ENCODE results near the gene FAU.
A peak's percentile ranks its signal among the peaks of the same experiment; 100 is the strongest.

Gene FAU

GRCh38 chr11:65134952-65135632 is 13.2 kb upstream of the FAU start:
- DNase-seq: peak; percentile 73

DNA sequence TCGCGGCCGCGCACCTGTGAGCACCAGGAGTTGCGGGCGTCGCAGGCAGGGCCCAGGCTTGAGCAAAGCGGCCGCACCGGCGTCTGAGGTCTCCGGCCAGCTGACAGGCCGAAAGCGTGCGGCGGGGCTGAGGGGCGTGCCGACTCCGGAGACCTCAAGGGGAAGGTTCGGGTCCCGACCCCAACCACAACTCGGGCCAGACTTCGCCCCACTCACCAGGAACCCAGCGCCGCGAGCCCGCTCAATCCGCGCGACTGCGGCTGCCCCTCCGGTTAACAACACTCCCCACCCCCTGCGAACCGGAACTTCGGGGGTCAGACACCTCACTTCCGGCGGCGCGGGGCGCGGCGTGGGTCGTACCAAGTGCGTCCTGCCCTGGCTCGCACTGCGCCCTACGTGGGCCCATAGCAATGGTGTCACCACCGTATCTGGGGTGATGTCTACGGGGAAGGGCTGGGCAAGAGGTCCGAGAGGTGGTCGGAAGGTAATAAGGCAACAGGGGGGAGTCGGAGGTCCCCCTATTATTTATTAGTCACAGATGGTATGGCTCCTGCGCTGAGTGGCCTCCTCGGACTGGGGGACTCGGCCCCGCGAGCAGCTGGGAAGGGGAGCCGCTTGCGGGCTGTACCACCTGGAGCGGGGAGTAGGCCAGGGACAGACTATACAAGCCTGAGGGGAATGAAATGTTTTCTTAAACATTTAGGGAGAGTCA is 12.5 kb upstream of the FAU start, which contains the start of gene SYVN1:
SYVN1 (minus strand) TSS at position 280 of the 712 bp plus-strand sequence. CDS start 918 bp downstream, outside the sequence.
- peak; percentile 92 for DNase-seq

GRCh38 chr11:65133724-65134123 is 11.8 kb upstream of the FAU start:
- no peak for DNase-seq

- DNase-seq: no peak
Measured at GRCh38 chr11:65132988-65133700, 11.2 kb upstream of the FAU start.

DNA sequence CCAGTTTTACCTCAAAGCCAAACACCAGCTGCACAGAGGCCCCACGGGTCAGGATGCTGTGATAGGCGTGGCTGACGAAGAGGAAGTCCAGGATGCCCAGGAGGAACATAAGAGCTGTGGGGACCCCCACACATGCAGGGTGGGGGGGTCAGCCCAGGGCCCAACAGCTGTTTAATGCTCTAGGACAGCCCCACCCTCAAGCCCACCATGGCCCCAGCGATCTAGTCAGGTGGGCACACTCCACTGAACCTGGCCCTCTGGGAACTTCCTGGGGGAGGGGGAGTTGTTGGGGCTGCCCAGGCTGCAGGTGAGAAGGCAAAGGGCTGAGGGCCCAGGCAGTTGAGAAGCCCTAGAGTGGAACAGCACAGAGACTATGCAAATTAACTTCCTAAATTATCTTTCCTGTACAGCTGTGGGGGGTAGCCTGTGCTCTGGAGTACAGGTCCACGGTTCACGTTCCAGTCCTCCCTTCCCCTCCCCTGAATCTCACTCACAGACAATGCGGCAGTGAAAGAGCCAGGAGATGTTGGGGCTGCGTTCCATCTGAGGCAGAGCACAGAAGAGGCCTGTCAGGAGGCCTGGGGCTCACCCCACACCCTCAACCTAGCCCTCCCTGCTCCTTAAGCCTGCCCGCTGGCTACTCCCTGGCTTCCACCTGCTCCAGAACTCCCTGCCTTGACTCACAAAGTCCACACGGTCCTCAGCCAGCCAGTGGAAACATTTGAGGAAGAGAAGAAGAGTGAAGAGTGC is 10.5 kb upstream of the FAU start:
- no peak for DNase-seq

GRCh38 chr11:65131895-65132237 is 9.9 kb upstream of the FAU start:
- DNase-seq: no peak

- DNase-seq: no peak
Measured at GRCh38 chr11:65131417-65131776, 9.5 kb upstream of the FAU start.

GRCh38 chr11:65130631-65131416 is 8.9 kb upstream of the FAU start:
- no peak for DNase-seq

DNA sequence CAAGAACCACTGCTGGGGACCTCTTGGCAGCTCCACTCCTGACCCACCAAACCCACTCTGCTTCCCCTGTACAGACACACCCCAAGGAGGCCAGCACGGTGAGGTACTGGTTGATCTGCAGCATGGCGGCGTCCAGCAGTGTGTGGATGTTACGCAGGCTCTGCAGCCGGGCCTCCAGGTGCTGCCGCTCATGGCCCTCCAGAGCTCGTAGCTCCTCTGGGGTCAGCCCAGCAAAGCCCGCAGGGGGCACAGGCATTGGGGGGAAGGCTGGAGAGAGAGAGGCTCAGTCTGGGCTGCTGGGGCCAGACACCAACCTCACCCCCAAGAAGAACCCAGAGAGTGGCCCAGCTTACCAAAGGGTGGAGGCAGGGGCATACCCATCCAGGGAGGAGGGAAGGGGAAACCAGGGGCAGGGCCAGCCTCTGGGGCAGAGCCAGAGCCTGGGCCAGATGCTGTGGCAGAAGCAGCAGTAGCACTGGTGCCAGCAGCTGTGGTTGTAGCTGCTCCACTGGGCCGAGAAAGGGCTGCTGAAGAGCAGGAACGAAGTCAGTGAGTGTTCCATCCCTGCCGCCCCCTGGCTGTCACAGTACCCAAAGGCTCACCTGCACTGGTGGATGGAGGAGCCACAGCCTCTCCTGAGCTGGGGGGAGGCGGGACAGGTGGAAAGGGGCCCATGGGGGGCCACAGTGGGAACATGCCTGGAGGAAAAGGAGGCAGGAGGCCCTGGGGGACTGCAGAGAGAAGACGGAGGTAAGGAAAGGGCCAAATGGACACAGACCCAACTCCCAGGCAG is 7.9 kb upstream of the FAU start:
- no peak for DNase-seq

GRCh38 chr11:65128182-65129145 is 6.5 kb upstream of the FAU start:
- DNase-seq: no peak

GRCh38 chr11:65127473-65128181 is 5.7 kb upstream of the FAU start:
- DNase-seq: no peak

DNA sequence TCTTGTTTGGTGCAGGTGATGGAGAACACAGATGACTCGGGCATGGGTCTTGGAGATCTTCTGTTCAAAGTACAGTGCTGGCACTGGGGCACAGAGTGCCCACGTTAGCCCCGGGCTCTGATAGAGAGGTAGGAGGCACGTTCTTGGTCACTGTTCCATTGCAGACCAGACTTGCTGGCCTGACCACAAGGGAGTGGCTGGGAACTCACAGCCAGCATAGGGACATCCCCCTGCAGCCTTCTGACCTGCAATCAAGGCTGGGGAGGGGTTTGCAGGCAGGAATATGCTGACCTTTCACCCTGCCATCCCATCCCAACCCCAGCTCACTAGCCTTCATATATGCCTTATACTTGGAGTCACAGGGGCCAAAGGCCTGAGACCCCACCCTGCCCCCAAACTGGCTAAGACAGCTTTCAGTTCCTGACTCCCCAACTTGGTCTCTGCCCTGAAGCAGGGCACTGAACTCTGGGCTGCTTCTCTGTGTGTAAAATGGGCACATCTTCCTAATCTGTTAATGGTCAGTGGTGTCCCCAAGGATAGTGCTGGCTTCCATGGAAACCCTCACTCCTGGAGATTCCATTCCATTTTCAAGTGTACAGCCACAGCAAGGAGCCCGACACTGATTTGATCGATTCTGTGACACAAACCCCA is 4.8 kb upstream of the FAU start:
- DNase-seq: no peak

DNA sequence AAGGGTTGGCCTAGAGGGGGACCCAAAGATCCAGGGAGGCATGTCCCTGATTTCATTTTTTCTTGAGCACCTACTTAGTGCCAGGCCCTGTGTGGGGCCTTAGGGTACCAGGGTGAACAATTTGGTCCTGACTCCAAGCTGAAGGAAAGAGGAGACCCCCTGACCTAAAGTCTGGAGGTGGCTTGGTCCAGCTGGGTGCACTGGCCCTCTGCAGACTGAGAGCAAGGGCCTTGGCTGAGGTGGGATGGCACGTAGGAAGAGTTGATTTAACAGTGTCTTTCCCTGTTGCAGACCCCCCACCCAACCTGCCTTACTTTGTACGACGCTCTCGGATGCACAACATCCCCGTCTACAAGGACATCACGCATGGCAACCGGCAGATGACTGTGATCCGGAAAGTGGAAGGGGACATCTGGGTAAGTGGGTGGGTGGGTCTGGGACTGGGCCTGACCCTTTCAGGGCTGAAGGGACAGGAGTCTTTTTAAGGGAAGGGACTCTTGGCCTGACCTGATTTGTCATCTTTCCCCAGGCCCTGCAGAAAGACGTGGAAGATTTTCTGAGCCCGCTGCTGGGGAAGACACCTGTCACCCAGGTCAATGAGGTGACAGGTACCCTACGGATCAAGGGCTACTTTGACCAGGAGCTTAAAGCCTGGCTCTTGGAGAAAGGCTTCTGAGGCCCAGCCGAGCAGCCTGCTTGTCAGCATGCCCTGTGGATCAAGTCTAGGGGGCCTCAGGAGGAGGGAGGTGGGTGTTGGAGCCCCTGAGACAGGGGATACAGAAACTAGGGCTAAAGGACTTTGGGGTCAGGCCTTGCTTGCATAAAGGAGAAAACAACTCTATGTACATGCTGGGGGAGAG is 3.5 kb upstream of the FAU start:
- DNase-seq: no peak

GRCh38 chr11:65124480-65125196 is 2.7 kb upstream of the FAU start:
- DNase-seq: no peak

DNA sequence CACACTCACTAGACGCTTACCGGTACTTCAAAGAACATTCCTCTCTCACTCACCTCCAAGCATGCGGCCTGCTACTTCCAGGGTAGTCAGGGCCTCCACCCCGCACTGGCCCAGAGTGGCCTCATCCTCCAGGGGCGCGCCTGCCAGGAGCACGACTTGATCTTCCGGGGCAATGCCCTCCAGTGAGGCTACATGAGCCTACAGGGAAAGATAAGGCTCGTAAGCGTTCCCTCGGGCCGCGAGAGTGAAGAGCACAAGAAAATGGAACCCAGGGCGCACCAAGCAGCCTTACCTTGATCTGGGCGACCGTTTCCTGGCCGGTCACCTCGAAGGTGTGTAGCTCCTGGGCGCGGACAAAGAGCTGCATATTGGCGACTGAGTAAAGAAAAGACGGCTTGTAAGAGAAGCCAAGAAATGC is 478 bp downstream of the FAU start:
- no peak for DNase-seq

DNA sequence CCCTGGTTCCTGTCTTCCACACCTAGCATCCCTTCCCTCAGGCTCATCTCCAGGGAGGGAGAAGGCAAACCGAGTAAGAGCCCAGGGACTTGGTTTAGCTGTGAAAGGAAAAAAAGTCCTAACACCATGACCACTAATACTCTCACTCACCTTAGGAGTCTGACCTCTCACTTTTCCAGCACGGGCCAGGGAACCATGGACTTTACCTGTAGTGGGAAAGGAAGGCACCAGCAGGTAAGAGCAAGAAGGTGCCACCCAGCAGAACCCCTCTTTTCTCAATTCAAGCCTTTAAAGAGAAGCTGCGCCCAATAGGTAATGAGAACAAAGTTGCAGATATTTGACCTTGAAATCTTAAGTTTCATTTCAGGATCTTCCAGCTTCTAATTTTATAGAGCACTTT is 1.1 kb downstream of the FAU start:
- no peak for DNase-seq

DNA sequence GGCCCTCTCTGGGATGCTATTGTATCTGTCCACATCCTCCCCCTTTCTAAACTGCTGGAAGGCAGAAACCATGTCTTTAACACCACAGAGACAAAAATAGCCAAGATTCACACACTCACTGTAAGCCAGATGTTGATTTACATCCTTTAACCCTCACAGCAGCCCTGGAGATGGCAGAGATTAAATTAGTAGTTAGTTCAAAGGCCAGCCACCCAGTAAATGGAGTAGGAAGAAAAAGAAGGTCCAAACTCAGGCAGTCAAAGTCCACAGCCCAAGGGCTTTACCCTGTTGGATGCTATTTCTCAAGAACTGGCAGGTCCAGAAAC is 2.3 kb downstream of the FAU start:
- no peak for DNase-seq

Data from activated CD4-positive, CD25-positive, alpha-beta regulatory T cell treated with anti-CD3 and anti-CD28 coated beads, Interleukin-2, amount 50 U/mL, for 72 hours (primary cell).